ENCODE data around the gene C6orf89.

- TF ChIP-seq REST (IDR thresholded peaks at IDR 0.05; ENCODE audit: insufficient read depth in 1 of 2, low read depth in 2 of 2, low read length in 2 of 2): no peak
- TF ChIP-seq SIN3A (IDR thresholded peaks at IDR 0.05; ENCODE audit: borderline replicate concordance, insufficient read depth, low read length): no peak
- TF ChIP-seq POLR2AphosphoS5 (IDR thresholded peaks at IDR 0.05; ENCODE audit: low read depth, low read length): no peak
- TF ChIP-seq TAF1 (IDR thresholded peaks at IDR 0.05; ENCODE audit: borderline replicate concordance, insufficient read depth, low read length): no peak
- TF ChIP-seq FOXP2 (optimal IDR thresholded peaks at IDR 0.05; ENCODE audit: borderline replicate concordance, extremely low read depth, extremely low read length, insufficient read depth): no peak
These were observed 26.3 kb downstream of the C6orf89 start for GRCh38 chr6:36912030-36912454.
